HG03039 (cell line): ENCODE measurements around the gene PPWD1.
"Not testable (repeated sequence)": the region's sequence is repeated elsewhere in the genome, so short reads cannot be mapped to it uniquely, and the experiment has no call there.

Experiments
- ATAC-seq: cut with Tn5 transposase; IDR thresholded peaks from one replicate; pipeline ENCODE4 v1.9.1; 2021; ENCODE audit warnings: mild to moderate bottlenecking, moderate library complexity; ENCODE audit not compliant: unreplicated experiment

The PPWD1 gene

DNA sequence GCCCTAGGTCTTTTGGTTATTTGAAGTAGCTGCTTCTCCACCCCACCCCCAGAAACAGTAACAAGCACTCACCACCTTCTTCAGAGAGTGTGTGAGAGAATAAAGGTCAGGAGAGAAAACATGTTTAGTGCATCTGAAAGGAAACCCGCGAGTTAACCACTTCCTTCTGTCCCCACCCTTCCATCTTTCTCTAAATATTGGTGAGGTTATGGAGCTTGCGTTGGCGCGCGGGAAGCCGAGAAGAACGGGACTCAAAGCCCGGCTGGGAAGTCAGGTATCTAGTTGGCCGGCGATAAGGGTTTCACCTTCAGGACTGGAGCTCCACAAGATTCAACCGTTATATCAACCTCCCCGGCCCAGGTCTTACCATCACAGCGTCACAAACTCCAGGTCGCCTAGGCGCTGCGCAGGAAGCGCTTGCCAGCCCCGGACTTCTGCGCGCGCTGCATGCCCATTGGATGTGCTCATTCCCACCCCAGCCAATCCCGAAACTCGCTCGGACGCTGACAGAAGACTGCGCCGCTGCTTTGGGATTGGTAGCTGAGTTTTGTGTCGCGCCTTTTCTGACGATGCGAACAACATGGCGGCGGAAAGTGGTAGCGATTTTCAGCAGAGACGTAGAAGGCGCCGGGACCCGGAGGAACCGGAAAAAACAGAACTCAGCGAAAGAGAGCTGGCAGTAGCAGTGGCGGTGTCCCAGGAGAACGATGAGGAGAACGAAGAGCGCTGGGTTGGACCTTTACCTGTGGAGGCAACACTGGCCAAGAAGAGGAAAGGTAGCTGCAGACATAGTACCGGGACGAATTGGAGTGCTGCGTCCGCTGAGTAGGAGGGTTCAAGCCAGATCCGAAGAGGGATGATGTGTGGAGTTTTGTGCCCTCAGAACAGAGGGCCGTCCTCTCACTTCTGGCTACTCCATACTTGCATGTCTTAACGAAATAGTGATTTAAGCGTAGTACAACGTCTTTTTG, at the start of gene PPWD1, which contains the start of gene CENPK:
Gene PPWD1 (plus strand): TSS at position 566 of the 971 bp plus-strand sequence. CDS start 15 bp downstream, at position 581.
Gene CENPK (minus strand): TSS at position 438 of the 971 bp plus-strand sequence. CDS start 8,261 bp downstream, outside the sequence.
- ATAC-seq: peak; percentile 98

- no peak for ATAC-seq
These were observed 37.4 kb upstream of the PPWD1 start for GRCh38 chr5:65525726-65526125.

DNA sequence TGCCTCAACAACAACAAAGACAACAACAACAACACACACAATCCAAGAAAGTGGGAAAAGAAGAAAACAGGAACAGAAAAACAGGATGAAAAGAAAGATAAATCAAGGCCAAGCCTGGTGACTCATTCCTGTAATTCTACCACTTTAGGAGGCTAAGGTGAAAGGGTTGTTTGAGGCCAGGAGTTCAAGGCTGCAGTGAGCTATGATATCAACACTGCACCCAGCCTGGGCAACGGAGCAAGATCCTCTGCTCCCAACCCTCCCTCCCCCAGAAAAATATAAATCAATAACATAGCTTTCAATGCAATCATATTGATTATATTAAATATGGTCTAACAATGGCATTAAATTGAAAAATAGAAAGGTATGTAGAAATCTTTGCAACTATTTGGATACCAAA, 32.2 kb upstream of the PPWD1 start:
- ATAC-seq: no peak

DNA sequence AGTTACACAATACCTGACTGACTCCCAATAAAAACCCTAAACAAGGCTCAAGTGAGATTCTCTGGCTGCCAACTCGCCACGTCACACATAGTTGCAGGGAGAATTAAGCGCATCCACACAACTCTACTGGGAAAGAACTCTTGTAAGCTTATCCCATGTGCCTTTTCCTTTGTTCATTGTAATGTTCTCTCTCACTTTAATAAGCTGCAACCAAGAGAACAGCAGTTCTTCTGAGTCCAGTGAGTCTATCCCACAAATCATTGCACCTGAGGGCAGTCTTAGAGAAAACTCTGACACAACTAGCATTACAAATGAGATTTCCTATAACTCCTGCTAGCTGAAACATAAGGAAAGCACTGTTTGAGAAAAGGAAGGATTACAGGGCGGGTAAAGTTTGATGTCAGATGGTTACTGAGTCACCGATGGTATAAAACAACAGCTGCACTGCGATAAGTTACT, 27.5 kb upstream of the PPWD1 start:
- no peak for ATAC-seq

- no peak for ATAC-seq
These were observed 23.3 kb upstream of the PPWD1 start for GRCh38 chr5:65539827-65540226.

DNA sequence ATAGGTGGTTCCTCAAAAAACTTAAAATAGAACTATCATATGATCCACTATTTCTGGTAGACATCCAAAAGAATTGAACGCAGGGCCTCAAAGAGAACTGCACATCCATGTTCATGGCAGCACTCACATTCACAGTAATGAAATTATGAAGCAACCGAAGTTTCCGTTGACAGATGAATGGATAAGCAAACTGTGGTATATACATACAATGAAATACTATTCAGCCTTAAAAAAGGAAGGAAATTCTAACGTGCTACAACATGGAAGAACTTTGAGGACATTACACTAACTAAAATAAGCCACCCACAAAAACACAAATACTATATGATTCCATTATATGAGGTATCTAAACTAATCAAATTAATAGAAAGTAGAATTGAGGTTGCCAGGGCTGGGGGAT, 18.6 kb upstream of the PPWD1 start:
- ATAC-seq: no peak

- ATAC-seq: no peak
These were observed 17.0 kb upstream of the PPWD1 start for GRCh38 chr5:65546141-65546540.

GRCh38 chr5:65548281-65548680, 14.8 kb upstream of the PPWD1 start:
- no peak for ATAC-seq

DNA sequence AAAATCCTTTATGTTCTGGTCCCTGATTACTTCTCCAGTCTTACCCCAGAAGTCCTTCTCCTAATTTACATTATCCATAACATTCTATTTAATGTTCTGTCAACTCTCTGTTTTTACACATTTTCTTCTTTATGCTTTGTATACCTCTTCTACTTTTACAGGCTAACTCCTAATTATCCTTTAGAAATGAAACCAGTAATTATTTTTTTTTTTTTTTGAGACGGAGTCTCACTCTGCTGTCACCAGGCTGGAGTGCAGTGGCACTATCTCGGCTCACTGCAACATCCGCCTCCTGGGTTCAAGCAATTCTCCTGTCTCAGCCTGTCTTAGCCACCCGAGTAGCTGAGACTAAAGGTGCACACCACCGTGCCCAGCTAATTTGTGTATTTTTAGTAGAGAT, 9.2 kb upstream of the PPWD1 start:
- no peak for ATAC-seq

GRCh38 chr5:65555287-65555686, 7.8 kb upstream of the PPWD1 start:
- no peak for ATAC-seq

DNA sequence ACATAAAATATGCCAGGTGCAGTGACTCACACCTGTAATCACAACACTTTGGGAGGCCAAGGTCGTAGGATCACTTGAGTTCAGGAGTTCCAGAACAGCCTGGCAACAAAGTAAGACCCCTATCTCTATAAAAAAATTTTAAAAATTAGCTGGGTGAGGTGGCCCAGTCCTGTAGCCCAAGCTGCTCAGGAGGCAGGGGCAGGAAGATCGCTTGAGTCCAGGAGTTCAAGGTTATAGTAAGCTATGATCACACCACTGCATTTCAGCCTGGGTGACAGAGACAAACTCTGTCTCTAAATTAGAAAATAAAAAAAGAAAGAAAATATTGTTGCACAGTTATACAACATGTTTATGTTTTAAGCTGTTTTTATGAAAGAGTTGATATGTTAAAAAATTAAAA, 6.9 kb upstream of the PPWD1 start:
- ATAC-seq: no peak

DNA sequence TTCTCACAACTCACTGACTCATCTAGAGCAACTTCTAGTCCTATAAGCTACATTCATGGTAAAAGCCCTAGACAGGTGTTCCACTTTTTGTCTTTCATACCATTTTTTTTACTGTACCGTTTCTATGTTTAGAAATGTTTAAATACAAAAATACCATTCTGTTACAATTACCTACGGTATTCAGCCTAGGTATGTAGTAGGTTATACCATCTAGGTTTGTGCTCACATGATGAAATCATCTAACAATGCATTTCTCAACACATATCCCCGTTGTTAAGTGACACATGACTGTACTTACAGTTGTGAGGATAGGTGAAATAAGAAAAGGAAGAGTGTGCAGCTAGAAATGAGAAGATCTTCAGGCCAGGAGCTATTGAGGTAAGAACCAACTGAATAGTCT, 6.4 kb upstream of the PPWD1 start:
- ATAC-seq: no peak

- no peak for ATAC-seq
These were observed 681 bp downstream of the PPWD1 start for GRCh38 chr5:65563777-65564176.

DNA sequence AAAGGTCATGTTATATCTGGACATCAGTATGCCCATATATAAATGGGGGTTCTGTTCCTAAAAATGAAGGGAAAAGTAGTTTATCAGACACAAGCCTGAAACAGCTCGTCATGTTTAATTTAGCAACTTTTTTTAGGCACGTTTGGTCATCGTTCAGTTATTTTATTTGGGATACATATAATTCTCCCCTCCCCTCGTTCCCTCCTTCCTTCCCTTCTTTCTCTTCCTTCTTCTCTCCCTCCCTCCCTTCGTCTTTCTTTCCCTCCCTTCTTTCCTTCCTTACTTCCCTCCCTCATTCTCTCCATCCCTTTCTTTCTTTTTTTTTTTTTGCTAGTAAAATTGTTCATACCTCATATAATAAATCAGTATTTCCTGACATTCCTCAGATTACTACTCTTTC, 3.4 kb downstream of the PPWD1 start:
- no peak for ATAC-seq

GRCh38 chr5:65570598-65571226, 7.6 kb downstream of the PPWD1 start:
- ATAC-seq: no peak

DNA sequence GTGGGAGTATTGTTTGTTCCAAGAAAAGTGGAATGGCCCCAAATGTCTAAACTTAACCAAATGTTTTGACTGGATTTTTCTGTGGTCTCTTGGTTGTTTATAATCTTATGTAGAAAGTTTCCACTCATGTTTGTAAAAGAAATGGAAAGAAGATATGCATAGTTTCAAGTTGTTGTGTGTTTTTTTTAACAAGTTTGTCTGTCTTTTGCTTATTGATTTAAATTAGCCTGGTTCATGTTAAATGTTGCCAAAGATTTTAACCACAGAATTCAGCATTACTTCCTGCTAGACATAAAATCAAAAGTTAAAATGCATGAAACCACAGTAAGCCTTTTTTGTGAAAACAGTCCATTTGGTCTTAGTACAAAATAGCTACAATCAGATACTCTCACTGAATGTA, 14.0 kb downstream of the PPWD1 start:
- ATAC-seq: no peak

GRCh38 chr5:65588694-65589093, 25.6 kb downstream of the PPWD1 start:
- no peak for ATAC-seq

GRCh38 chr5:65601761-65602160, 38.7 kb downstream of the PPWD1 start:
- ATAC-seq: not testable (repeated sequence)

- no peak for ATAC-seq
These were observed 48.4 kb downstream of the PPWD1 start for GRCh38 chr5:65611524-65611923.

DNA sequence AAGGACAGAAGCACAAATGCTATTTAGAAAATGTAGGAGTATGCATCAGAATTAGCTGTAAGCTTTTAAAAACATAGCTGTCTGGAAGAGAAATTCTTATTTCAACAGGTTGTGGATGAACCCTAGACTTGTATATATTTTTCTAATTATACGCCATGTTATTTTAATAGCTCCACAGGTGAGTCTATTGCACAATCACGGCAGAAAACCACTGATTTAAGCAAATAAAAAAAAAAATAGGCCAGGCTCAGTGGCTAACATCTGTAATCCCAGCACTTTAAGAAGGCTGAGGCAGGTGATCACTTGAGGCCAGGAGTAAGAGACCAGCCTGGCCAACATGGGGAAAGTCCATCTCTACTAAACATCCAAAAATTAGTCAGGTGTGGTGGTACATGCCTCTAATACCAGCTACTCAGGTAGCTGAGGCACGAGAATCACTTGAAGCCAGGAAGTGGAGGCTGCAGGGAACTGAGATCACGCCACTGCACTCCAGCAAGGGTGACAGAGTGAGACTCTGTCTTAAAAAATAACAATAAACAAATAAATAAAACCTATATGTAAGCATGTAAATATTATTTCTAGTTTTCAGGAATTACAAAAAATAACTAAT, 49.3 kb downstream of the PPWD1 start:
- no peak for ATAC-seq

- no peak for ATAC-seq
These were observed 56.9 kb downstream of the PPWD1 start for GRCh38 chr5:65620021-65620420.
